Measurements from ENCODE around the gene GNAT2.

GNAT2 gene

GRCh38 chr1:109659997-109660690 is 40.7 kb upstream of the GNAT2 start:
- in situ Hi-C loops (cut with MboI; ENCODE audit: low pct_unique_long_range_greater_than_20kb, low sequenced_read_pairs, unreplicated experiment) = no loop called here
- no peak for DNase-seq (ENCODE audit: low spot score)

GRCh38 chr1:109659145-109659544 is 39.7 kb upstream of the GNAT2 start:
- in situ Hi-C loops (cut with MboI; ENCODE audit: low pct_unique_long_range_greater_than_20kb, low sequenced_read_pairs, unreplicated experiment) = no loop called here
- no peak for DNase-seq (ENCODE audit: low spot score)
- no peak for TF ChIP-seq CTCF (IDR thresholded peaks at IDR 0.05; ENCODE audit: extremely low read depth, insufficient read depth, missing control alignments)

More at GRCh38 chr1:109659997-109660690, 40.7 kb upstream of the GNAT2 start:
- TF ChIP-seq CTCF (IDR thresholded peaks at IDR 0.05; ENCODE audit: extremely low read depth, insufficient read depth, missing control alignments) = no peak

GRCh38 chr1:109658533-109659042 is 39.2 kb upstream of the GNAT2 start:
- in situ Hi-C loops (cut with MboI; ENCODE audit: low pct_unique_long_range_greater_than_20kb, low sequenced_read_pairs, unreplicated experiment) = no loop called here

GRCh38 chr1:109657970-109658369 is 38.6 kb upstream of the GNAT2 start:
- no peak for TF ChIP-seq CTCF (IDR thresholded peaks at IDR 0.05; ENCODE audit: extremely low read depth, insufficient read depth, missing control alignments)
- DNase-seq (ENCODE audit: low spot score) = no peak
- in situ Hi-C loops (cut with MboI; ENCODE audit: low pct_unique_long_range_greater_than_20kb, low sequenced_read_pairs, unreplicated experiment) = no loop called here

More at GRCh38 chr1:109658533-109659042, 39.2 kb upstream of the GNAT2 start:
- no peak for DNase-seq (ENCODE audit: low spot score)
- TF ChIP-seq CTCF (IDR thresholded peaks at IDR 0.05; ENCODE audit: extremely low read depth, insufficient read depth, missing control alignments) = no peak

- DNase-seq (ENCODE audit: low spot score) = no peak
- in situ Hi-C loops (cut with MboI; ENCODE audit: low pct_unique_long_range_greater_than_20kb, low sequenced_read_pairs, unreplicated experiment) = no loop called here
- TF ChIP-seq CTCF (IDR thresholded peaks at IDR 0.05; ENCODE audit: extremely low read depth, insufficient read depth, missing control alignments) = no peak
Measured at GRCh38 chr1:109657395-109657794, 38.0 kb upstream of the GNAT2 start.

GRCh38 chr1:109655615-109656519 is 36.5 kb upstream of the GNAT2 start, which contains the start of gene GSTM4:
TSS of gene GSTM4 (plus strand) at chr1:109656099. CDS start at chr1:109656390, 291 bp downstream.
- in situ Hi-C loops (cut with MboI; ENCODE audit: low pct_unique_long_range_greater_than_20kb, low sequenced_read_pairs, unreplicated experiment) = no loop called here
- DNase-seq (ENCODE audit: low spot score) = peak; percentile 93
- no peak for TF ChIP-seq CTCF (IDR thresholded peaks at IDR 0.05; ENCODE audit: extremely low read depth, insufficient read depth, missing control alignments)
